ENCODE data around the gene TRABD2B.

Gene TRABD2B

DNA sequence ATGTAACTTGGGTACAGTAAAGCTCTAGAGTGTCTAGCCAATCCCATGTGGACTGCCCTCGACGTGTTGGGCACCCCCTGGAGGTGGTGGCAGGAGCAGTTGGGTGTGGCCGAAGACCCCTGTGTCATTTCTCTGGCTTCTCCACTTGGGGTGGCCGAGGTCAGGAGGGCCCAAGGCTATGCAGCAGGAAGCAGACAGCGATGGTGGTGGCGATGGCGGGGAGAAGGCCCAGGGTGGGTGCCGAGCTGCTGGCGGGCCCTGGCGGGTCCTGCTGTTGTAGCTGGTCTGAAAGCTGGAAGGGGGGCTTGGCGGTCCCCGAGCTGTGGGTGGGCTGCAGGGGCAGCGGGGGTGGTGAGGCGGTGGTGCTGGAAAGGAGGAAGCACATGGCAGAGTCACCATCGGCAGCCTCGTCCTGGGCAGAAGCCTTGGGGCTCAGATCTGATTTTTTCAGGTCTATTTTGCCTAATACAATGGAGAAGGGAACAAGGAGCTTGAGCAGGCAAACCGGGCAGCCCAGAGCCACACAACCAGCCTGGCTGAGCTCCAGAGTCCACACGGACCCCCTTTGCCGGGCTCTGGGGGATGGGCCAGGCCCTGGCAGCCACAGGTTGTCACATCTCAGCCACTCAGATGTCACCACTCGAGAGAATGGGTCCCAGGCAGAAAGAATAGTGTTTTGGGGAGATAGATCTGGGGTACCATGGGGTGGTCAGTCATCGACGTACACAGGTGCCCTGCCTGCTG lies 231.3 kb downstream of the TRABD2B start:
- no peaks in the 10 kb centered on the region for H3K9me3 ChIP-seq (ENCODE audit: control insufficient read depth, insufficient read depth, low read length)
- H4K20me1 ChIP-seq (ENCODE audit: control insufficient read depth, insufficient read depth, low read depth, low read length): no peaks in the 10 kb centered on the region
- no peaks in the 10 kb centered on the region for H3F3A ChIP-seq (ENCODE audit: control insufficient read depth, insufficient read depth)
- H3K9me2 ChIP-seq (replicated peaks; ENCODE audit: control insufficient read depth, low read length): no peaks in the 10 kb centered on the region
- no peak overlapping the region for H3K27ac ChIP-seq (ENCODE audit: low read depth, low read length)
- H3K4me2 ChIP-seq (ENCODE audit: low read length): no peak overlapping the region
- no peaks in the 10 kb centered on the region for H3K4me1 ChIP-seq (ENCODE audit: control insufficient read depth, low read length)
- no peaks in the 10 kb centered on the region for H3K36me3 ChIP-seq (ENCODE audit: control insufficient read depth, low read length)
- peaks cover 12% of the 10 kb centered on the region for H3K27me3 ChIP-seq (ENCODE audit: control insufficient read depth, low read length)
- no peak overlapping the region for H3K4me3 ChIP-seq (ENCODE audit: low read length)
- no peaks in the 10 kb centered on the region for H3K79me2 ChIP-seq (ENCODE audit: control insufficient read depth, low read length)
- TF ChIP-seq CTCF (IDR thresholded peaks at IDR 0.05; ENCODE audit: low read depth, low read length, poor library complexity, severe bottlenecking): no peak
- TF ChIP-seq EZH2phosphoT487 (IDR thresholded peaks at IDR 0.05; ENCODE audit: borderline replicate concordance, low read length): no peak

- Histone ChIP-seq H4K20me1 (ENCODE audit: control insufficient read depth, insufficient read depth, low read depth, low read length) (no peaks in the 10 kb centered on the region), H3K4me3 (ENCODE audit: low read length) (no peak overlapping the region), H3K9me3 (ENCODE audit: control insufficient read depth, insufficient read depth, low read length) (no peaks in the 10 kb centered on the region), H3K9me2 (replicated peaks; ENCODE audit: control insufficient read depth, low read length) (no peaks in the 10 kb centered on the region), H3K27me3 (ENCODE audit: control insufficient read depth, low read length) (peaks cover 9% of the 10 kb centered on the region), H3K79me2 (ENCODE audit: control insufficient read depth, low read length) (no peaks in the 10 kb centered on the region), H3K4me1 (ENCODE audit: control insufficient read depth, low read length) (no peaks in the 10 kb centered on the region), H3K4me2 (ENCODE audit: low read length) (no peak overlapping the region), H3K27ac (ENCODE audit: low read depth, low read length) (no peak overlapping the region), H3F3A (ENCODE audit: control insufficient read depth, insufficient read depth) (no peaks in the 10 kb centered on the region), H3K36me3 (ENCODE audit: control insufficient read depth, low read length) (no peaks in the 10 kb centered on the region)
- TF ChIP-seq EZH2phosphoT487 (IDR thresholded peaks at IDR 0.05; ENCODE audit: borderline replicate concordance, low read length) (no peak), CTCF (IDR thresholded peaks at IDR 0.05; ENCODE audit: low read depth, low read length, poor library complexity, severe bottlenecking) (no peak)
Observed at GRCh38 chr1:47765236-47765635, 231.9 kb downstream of the TRABD2B start.

GRCh38 chr1:47764461-47765046 lies 232.6 kb downstream of the TRABD2B start:
- no peak for TF ChIP-seq CTCF (IDR thresholded peaks at IDR 0.05; ENCODE audit: low read depth, low read length, poor library complexity, severe bottlenecking)
- TF ChIP-seq EZH2phosphoT487 (IDR thresholded peaks at IDR 0.05; ENCODE audit: borderline replicate concordance, low read length): no peak
- H3K79me2 ChIP-seq (ENCODE audit: control insufficient read depth, low read length): no peaks in the 10 kb centered on the region
- no peak overlapping the region for H3K4me3 ChIP-seq (ENCODE audit: low read length)
- H3K27ac ChIP-seq (ENCODE audit: low read depth, low read length): no peak overlapping the region
- no peaks in the 10 kb centered on the region for H4K20me1 ChIP-seq (ENCODE audit: control insufficient read depth, insufficient read depth, low read depth, low read length)
- peaks cover 9% of the 10 kb centered on the region for H3K27me3 ChIP-seq (ENCODE audit: control insufficient read depth, low read length)
- H3K4me1 ChIP-seq (ENCODE audit: control insufficient read depth, low read length): no peaks in the 10 kb centered on the region
- H3K9me2 ChIP-seq (replicated peaks; ENCODE audit: control insufficient read depth, low read length): no peaks in the 10 kb centered on the region
- H3K4me2 ChIP-seq (ENCODE audit: low read length): no peak overlapping the region
- H3K36me3 ChIP-seq (ENCODE audit: control insufficient read depth, low read length): no peaks in the 10 kb centered on the region
- H3K9me3 ChIP-seq (ENCODE audit: control insufficient read depth, insufficient read depth, low read length): no peaks in the 10 kb centered on the region
- H3F3A ChIP-seq (ENCODE audit: control insufficient read depth, insufficient read depth): no peaks in the 10 kb centered on the region
